Femur (tissue), 1 donor: ENCODE results near the gene C13orf46.

Source experiments
- DNase-seq: peaks from one replicate; pipeline ENCODE4 v3.0.0-alpha.2; 2017

Gene C13orf46

DNA sequence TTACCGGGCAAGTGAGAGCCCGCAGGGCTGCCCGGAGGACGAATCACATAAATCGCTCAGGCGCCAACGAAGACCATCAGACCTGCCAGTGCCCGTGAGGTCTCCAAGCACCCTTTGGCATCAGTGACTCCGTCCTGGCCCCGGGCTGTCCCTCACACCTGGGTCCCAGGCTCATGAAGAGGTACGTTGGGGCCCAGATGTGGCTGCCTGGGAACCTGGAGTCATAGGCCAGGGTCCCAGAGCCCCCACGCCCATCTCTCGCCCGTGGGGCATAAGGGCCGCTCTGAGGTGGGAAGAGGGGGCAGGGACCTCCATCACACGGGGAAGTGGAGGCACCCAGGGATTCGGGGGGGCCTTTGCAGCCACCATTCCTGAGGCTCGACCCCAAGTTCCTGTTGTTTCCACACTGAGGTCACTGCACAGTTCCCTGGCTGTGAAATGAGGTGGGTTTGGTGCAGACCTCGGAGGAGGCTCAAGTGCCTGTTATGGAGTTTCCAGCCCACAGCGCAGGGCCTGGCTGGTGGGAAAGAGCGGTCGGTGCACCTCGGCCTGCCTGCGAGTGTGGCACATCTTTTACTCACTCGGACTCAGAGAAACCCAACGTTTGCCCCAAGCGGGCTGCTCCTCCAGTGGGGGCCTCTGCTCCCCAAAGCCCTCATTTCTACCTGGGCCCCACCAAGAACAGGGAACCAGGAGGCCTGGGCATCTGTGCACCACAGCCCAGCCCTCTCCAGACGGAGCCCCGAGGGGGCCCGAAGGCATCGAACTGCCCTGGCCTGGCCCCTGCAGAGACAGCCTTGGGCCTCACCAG, 35.9 kb upstream of the C13orf46 start:
- DNase-seq, result no peak

DNA sequence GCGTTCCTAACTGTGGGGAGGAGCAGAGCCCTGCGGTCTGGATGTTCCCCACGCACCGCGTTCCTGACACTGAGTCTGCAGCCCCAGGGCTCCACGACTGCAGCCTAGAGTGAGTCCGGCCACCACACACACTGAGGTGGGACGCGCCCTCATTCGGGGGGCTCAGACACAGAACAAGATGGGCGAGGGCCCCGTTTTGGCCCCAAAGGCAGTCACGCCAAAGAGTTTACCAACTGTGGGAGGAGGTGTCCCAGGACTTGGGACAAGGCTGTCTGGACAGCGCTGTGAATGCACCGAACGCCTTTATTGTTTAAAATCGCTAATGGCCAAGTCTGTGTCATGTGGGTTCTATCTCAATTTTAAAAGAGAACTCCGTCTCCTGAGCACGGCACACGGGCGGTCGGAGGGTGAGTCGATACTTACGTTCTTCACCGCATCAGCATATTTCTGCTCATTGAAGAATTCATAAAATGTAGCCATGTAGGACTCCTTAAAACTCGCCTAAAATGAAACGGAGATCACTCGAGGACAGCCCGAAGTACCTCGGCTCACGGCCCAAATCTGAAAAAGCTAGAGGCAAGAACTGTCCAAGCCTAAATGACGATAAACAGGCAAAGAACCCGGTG, 35.2 kb upstream of the C13orf46 start:
- no peak for DNase-seq

DNA sequence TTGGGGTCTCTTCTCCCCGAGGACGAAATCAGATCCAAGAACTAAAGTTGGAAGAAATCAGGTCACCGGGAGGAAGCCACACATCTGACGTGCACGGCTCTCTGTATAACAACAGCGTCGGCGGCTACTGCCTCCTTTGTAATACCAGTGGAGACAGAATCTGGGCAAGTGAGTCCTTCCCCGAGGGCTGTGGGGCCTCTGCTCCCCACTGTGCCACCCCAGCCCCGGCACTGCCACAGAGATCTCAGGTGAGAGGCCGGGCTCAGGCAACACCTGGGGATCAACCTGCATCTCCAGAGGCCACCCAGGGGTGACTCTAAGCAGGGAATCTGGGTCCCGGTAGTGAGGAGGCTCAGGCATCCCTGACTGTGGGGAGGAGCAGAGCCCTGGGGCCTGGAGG, 33.7 kb upstream of the C13orf46 start:
- no peak for DNase-seq

DNA sequence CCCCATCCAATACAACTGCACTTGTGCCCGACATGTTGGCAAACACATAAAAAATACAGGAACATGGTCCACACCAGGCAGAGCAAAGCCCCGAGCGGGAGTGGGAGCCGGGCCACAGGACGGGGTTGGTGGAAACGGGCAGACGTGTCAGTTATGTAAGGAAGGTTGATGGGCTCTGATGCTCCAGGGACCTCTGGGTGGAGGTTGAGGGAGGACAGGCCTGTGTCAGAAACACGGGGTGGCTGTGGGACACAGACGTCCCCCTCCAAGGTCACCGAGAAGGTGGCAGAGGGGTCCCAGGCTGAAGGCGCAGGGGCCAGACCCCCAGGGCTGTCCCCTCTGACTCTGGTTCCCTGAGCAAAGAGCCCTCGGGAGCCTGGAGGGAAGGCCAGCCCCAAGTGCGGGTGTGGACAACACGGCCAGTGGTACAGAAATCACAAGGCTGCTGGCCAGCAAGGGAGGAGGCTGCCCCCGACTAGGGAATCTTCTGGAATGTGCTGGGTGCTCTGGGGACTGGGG, 31.4 kb upstream of the C13orf46 start:
- no peak for DNase-seq

DNA sequence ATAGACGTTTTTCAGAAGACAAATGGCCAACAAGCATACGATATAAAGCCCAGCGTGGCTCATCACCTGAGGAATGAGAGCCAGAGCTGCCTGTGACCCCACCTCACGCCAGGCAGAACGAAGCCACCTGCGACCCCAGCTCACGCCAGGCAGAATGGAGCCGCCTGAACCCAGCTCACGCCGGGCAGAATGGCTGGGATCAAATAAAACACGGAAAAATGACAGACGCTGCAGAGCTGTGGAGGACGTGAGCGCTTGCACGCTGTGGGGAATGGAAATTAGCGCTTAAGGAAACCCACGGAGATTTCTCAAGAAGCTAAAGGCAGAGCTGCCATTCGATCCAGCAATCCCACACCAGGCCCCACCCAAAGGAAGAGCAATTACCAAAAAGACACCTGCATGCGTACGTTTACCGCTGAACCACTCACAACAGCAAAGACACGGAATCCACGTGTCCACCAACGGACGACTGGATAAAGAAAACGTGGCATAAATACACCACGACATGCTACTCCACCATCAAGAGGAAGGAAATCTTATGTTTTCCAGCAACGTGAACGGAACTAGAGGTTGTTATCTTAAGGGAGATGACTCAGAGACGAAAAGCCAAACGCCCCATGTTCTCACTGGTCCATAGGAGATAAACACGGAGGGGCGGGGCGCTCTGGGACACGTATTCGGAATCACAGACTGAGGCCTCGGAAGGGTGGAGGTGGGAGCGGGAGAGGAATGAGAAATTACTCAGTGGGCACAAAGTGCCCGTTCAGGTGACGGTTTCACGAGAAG, 30.7 kb upstream of the C13orf46 start:
- no peak for DNase-seq

DNA sequence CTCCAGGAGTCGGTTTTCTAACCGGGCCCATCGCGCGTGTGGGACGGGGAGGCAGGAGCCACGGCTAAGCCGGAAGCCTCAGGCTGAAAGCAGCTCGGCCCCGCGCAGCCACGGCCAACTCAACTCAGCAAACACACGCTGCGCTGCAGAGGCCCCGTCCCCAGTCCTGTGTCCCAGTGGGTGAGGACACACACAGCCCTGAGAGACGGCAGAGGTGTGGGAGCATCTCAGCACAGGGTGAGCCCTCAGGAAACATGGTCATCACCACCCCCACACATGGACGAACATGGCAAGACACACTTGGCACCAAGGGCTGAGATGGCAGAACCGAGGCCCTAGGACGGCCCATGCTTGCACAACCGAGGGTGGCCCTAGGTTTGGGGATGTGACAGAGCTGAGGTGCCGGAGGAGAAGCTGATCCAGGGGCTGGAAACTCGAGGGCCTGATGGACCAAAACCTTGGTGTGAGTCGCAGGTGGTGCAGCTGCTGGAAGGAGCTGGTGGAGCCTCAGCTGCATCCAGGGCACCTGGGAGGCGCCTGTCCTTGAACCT, 29.0 kb upstream of the C13orf46 start:
- no peak for DNase-seq

DNA sequence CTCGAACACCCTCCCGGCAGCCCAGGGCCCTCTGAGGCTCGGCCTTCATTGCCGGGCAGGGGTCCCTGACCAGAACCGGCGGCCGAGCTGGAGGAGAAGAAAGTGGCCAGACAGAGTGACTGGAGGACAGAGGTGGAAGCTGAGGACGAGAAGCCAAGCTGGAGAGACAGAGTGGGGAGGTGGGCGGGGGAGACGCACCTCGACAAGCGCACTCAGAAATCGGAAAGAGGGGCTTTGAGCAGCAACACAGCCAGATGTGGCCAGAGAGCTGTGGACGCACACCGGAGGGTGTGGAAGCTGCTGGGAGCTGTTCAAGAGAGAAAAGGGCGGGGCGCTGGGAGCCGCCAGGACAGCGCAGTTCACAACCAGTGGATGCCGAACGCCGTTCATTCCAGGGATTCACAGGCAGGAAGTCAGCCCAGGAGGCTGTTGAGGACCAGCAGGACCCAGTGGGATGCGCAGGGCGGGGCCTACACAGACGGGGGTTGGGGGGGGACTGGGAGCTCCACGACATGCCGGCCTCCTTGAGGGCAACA, 28.2 kb upstream of the C13orf46 start:
- no peak for DNase-seq

DNA sequence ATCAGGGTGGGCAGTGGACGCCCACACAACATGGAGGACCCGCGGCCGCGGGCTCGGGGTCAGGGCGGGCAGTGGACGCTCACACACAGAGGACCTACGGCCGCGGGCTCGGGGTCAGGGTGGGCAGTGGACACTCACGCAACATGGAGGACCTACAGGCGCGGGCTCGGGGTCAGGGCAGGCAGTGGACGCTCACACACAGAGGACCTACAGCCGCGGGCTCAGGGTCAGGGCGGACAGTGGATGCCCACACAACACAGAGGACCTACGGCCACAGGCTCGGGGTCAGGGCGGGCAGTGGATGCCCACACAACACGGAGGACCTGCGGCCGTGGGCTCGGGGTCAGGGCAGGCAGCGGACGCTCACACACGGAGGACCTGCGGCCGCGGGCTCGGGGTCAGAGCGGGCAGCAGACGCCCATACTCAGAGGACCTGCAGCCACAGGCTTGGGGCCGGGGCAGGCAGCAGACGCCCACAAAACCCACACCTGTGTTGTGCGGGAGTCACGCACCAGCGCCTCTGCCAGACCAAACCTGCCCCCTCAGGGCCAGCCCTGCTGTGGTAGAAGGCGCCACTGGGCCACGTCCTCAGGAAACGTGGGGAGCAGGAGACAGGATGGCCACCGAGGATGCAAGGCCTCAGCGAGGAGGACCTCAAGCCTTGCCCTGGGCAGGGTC, 27.6 kb upstream of the C13orf46 start:
- DNase-seq, result no peak

DNA sequence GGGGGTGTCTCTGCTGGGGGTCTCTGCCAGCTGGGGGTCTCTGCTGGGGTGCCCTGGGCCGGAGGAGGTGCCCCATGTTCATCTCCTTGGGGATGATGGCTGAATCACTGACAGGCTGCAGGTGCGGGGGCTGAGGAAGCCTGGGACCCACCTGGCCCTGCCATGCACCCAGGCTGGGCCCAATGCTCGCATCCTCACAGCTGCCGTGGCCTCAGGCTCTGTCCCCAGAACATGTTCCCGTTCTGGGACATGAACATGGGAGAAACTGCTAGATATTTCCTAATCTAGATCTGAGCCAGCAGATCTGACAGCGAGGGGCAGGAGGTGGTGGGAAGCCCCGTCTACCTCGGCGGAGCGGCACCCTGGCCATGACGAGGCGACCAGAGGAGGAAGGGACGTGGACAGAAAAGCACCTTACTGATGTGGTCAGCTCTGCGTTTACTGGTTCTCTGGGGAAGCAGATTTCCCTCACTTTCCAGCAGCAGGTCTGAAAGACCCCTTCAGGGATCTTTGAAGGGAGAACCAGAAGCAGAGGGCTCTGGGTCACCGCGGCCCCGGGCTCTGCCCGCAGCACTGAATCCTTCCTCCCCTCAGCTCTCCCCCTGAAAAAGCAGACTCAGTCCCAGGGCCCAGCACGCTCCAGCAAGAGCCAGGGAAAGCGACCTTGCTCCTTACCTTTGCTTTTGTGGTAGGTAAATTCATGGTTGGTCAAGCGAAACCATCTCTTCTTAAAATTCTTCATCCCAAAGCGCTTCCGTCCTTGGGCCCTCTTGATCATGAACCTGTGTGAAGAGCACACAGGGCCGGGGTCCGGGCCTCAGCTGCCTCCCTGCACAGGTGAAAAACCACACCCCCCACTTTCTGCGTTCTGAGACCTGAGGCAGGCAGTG, 26.5 kb upstream of the C13orf46 start:
- DNase-seq, result no peak

DNA sequence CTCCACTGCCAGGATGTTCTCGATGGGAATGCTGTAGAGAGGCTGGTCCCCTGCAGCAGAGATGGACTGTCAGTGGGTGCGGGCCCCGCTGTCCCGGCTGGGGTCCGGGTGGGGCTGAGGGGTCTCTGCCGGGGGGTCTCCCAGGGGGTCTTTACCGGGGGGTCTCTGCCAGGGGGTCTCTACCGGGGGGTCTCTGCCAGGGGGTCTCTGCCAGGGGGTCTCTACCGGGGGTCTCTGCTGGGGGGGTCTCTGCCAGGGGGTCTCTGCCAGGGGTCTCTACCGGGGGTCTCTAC, 25.7 kb upstream of the C13orf46 start:
- DNase-seq, result no peak

DNA sequence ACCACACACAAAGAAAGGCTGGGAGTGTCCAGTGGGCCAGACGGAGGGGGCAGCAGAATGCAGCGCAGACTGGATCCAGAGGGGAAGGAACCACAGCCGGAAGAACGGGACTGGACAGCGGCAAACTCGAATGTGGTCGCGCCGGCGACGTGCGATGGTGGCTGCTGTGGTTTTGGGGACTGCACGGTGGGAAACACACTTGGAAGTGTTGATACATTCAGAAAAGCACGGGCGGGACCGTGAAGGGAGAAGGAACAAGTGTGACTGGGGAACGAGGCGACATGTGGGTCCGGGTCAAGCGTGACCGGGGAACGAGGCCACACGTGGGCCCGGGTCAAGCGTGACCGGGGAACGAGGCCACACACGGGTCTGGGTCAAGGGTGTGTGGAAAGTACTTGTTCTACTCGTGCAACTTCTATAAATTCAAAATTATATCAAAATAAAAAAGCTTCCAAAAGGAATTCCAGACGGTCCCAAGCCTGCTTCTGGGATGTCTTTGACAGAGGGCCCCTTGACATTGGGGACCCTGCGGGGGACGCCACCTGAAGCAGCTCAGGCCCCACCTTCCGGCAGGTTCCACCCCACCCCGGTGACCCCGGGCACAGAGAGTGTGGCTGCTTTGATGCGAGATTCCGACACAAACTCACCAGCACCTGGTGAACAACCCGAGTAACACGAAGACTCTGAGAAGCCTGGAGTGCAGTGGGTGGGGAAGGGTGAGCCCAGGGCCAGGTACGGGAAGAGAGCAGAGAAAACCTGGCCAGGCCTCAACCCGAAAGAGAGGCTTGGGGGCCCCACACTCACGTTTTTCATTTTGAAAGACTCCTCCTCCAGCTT, 25.1 kb upstream of the C13orf46 start:
- no peak for DNase-seq

DNA sequence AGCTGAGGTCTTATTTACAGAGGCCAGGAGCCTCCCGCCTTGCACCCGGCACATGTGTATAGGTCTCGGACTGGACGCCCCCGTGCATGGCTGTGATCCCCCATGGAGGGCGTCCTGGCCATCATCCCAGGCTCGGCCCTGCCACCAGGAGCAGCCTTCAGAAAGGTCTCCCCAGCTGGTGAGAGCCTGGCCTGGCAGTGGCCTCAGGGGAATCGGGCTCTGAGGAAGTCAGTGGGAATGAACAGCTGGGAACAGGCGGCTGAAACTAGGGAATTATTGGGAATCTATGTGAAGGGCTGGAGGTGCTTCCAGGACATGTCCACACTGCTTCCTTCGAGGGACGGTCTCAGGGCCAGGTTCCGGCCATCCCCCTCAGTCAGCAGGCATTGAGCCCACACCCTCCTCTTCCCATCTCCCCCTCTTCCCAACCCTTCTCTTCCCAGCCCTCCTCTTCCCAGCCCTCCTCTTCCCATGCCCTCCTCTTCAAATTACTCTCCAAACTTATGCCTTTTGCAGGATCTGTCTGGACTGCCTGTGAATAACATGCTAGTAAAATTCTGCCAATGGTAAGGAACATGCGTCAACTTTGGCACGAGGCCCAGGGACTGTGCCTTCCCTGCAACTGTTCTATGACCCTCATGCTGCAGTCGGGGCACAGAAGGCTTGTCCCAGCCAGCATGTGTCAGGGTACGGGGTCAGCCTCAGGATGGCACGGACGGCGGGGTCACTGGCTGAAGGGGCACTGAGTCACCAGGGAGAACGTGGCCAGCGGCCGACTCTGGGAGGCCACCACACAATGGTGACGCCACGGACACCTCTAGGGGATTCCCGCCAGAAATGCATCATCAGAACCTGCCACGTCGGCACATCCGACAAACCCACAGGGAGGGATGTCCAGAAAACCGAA, 24.2 kb upstream of the C13orf46 start:
- DNase-seq, result peak; percentile 68

DNA sequence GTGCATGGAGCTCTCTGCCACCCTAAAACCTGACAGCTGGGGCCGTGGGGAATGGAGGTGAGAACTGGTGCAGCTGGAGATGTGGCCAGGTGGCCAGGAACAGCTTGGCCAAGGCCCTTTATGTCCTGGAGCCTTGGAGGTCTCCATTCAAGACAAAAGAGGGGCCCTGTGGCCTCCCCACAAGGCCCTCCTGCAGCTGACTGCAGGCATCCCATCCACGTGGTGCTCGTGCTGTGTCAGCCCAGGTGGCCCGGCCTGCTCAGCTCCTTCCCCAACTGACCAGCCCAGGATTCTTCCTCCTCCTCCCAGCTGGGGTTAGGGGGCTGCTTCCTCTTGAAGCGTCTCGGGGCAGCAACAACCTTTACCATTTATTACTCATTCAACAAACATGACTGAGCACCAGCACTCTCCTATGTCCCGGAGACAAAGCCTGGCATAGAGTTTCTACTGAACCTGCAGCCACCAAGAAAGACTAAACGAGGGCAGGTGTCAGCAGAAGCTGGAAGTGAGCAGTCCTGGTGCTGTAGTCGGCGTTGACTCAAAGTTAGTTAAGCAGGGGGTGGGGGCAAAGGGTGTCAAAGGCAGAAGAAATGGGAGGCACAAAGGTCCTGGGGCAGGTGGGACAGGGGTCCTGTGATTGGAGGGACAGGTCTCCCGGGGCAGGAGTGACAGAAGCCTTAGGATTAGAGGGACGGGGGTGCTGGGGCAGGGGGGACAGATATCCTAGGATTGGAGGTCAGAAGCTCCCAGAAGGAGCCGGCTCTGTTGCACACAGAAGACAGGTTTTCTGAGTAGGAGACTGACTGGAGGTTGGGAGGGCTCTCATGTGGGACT, 23.3 kb upstream of the C13orf46 start:
- no peak for DNase-seq

DNA sequence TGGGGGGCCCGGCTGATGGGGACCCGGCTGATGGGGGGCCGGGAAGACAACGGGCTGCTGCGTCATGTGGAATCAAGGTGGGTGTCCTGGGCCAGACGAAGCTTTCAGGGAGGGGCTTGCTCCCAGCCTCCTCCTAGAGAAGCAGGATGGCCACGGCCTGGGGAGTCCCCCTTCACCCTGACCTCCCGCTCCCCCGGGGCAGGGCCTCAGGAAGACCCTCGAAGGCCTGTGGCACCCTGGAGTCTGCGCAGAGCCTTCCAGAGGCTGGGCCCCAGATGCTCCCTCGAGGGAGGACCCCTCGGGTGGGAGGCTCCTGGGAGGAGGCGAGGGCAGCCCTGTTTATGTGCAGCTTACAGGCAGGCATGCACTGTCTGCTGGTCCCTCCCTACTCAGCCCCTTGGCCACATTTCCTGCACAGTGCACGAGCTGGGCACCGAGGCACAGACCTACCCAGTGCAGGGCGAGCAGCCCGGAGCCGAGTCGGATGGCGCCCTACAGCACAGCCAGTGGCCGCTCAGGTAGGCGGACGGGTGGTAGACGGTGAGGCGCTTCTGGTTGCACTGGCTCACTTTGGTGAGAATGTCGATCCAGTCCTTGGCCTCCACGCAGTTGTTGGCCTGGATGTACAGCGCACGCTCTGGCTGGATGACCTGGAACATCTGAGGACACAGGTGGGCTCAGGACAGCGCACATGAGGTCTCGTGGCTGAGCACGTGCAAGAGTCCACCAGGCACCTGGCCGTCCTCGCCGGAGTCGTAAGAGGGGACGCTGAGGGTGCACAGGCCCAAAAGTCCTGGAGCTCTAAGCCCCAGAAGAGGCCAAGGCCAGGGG, 22.4 kb upstream of the C13orf46 start:
- no peak for DNase-seq

DNA sequence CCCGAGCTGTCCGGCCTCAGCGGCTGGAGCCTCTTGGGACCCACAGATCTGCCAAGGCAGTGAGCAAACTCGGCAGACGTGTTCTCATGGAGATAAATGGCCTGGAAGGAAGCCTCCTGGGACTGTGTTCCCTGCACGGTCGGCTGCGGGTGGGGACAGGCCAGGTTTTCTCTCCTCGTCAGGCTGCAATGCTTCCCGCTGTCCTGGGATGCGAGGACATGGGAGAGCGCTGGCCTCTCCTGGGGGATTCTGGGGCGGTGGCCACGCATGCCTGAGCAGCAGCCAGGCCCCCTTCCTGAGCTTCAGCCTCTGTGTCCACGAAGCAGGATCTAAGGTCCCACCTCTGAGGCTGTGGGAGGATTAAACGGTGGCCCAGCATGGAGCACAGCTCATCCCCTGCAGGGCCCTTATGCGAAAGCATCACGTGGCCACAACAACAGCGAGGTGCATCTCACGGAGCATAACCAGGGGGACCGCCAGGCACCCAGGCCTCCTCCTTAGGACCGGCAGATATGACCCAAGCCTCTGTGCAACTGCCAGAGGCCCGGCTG, 21.2 kb upstream of the C13orf46 start:
- no peak for DNase-seq

DNA sequence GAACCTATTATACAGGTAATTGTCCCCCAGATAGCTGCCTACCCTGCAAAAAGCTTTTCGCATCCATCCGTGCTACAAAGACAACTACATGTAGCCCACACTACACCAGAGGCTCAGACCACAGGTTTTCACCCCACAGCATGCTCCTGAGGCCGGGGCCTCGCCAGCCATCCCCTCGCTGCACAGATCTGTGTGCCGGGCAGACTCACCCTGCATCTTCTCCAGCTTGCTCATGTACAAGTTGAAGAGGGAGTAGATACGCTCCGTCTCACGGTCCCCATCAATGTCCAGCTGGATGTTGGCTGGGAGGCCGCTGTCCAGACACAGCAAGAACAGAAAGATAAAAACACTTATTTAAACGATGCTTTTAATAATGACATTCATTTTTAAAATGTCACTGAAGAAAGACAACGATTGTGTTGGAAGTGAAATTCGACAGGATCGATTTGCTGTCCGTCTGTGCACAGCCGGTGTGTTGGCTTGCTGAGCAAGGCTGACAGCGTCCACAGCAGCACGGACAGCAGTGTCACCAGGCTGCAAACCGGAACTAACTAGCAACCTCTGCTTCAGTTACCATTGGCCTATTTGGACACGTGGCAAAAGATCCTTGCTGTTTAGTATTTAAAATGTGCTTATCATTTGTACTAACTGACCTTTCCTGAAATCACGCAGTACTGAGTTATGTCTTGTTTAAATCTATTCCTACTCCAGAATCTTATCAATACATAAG, 18.6 kb upstream of the C13orf46 start:
- no peak for DNase-seq
